Bronchial epithelial cell (primary cell): Measurements from ENCODE around the gene LRP4. TPM values are rescaled to one million over a fixed set of nuclear protein-coding genes. Genes with fewer than 3 reads are reported as not detected.
"Not testable (repeated sequence)": the region's sequence is repeated elsewhere in the genome, so short reads cannot be mapped to it uniquely, and the experiment has no call there.

ENCODE experiments used
- DNase-seq: peaks from one replicate; pipeline ENCODE4 v3.0.0-alpha.2; 2010; ENCODE audit warnings: low read depth
- FAIRE-seq: peaks from 2 replicates; lab custom pipeline; 2011; peaks lifted over from hg19 to GRCh38; lab: Jason Lieb, UNC
- H3K27me3 ChIP-seq: 2 replicates; pipeline ENCODE4 v1.5.1; 2011; ENCODE audit warnings: low read length; ENCODE audit not compliant: control insufficient read depth, insufficient read depth
- H3K36me3 ChIP-seq: 2 replicates; pipeline ENCODE4 v1.5.1; 2011; ENCODE audit warnings: low read length; ENCODE audit not compliant: control insufficient read depth, insufficient read depth
- H3K4me3 ChIP-seq: 2 replicates; pipeline ENCODE4 v1.5.1; 2011; ENCODE audit warnings: mild to moderate bottlenecking, low read depth, low read length, control low read depth
- CTCF ChIP-seq: IDR thresholded peaks from 2 replicates; pipeline ENCODE4 v1.5.1; 2011; ENCODE audit warnings: mild to moderate bottlenecking, moderate library complexity, low read length, control low read depth, inconsistent platforms; ENCODE audit not compliant: insufficient read depth, severe bottlenecking
- total RNA-seq: library from RNA; depleted of rRNA; stranded (reverse); fragments of >200 nt; gene quantifications from 2 replicates; pipeline ENCODE4 v1.2.1, GENCODE V29; 2014

LRP4 gene
- 3.3 and 5.0 TPM in 2 replicates for total RNA-seq

GRCh38 chr11:46918083-46918787 is at the start of gene LRP4:
LRP4 (minus strand) TSS chr11:46918550; CDS start chr11:46918379, 171 bp downstream.
- FAIRE-seq = no peak
- Histone ChIP-seq H3K4me3 (peak within 1 kb of the TSS; percentile 57), H3K27me3 (no peaks in the 10 kb centered on the region), H3K36me3 (no peaks in the 10 kb centered on the region)
- no peak for TF ChIP-seq CTCF
- DNase-seq = no peak

DNA sequence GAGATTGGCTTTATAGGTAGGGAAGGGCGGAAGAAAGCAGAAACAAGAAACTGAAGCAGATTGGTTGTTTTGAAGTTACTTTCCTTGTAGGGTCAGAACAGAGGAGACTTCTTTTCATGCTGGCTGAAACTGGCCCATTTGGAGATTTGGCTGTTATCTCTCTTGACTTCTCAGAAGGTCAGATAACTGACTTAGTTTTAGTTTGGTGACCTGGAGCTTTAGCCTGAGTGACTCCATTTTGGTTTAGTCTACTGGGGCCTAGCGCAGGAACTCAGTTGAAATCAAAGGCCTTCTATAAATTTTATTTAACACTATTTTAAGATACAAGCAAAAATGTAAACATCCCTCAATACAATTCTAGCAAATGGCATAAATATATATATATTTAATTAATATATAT is 49.6 kb upstream of the LRP4 start:
- DNase-seq = no peak
- no peaks in the 10 kb centered on the region for H3K36me3 ChIP-seq
- no peaks in the 10 kb centered on the region for H3K27me3 ChIP-seq
- FAIRE-seq = no peak
- no peak for TF ChIP-seq CTCF
- H3K4me3 ChIP-seq = no peak overlapping the region

GRCh38 chr11:46966773-46967172 is 48.4 kb upstream of the LRP4 start:
- FAIRE-seq = no peak
- Histone ChIP-seq H3K4me3 (no peak overlapping the region), H3K27me3 (no peaks in the 10 kb centered on the region), H3K36me3 (no peaks in the 10 kb centered on the region)
- no peak for DNase-seq
- TF ChIP-seq CTCF = no peak

DNA sequence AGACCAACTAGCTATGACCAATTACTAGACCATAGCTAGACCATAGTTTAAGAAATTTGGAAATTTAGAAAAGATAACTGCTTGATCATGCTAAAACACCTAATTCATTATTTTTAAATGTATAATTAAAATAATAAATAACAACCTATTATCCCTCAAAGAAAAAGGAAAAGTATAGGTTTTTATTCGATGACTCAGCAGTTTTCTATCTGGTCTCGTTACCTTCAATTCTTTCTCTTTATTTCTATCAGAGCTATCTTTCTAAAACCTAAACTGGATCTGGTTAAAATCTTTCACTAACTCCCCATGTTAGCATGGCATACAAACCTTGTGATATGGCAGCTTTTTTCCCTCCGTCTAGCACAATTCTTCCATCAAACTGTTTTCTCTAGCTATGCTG is 45.5 kb upstream of the LRP4 start:
- DNase-seq (no peak), FAIRE-seq (no peak)
- TF ChIP-seq CTCF = no peak
- Histone ChIP-seq H3K27me3 (no peaks in the 10 kb centered on the region), H3K36me3 (no peaks in the 10 kb centered on the region), H3K4me3 (no peak overlapping the region)

GRCh38 chr11:46961886-46962285 is 43.5 kb upstream of the LRP4 start:
- not testable (repeated sequence) for H3K36me3 ChIP-seq, DNase-seq, FAIRE-seq, H3K4me3 ChIP-seq, H3K27me3 ChIP-seq

DNA sequence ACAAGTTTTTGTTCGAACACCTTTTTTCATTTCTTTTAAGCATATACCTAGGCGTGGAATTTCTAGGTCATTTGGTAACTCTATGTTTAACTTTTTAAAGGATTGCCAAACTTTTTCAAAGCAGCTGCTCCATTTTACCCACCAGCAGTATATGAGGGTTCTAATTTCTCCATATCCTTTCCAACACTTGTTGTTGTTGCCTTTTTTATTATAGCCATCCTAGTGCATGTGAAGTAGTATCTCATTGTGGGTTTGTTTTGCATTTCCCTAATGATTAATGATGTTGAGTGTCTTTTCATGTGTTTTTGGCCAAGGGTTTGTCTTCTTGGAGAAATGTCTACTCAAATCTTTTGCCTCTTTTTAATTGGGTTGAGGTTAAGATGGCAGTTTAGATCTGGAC is 42.7 kb upstream of the LRP4 start:
- Histone ChIP-seq H3K4me3 (no peak overlapping the region), H3K36me3 (no peaks in the 10 kb centered on the region), H3K27me3 (no peaks in the 10 kb centered on the region)
- no peak for TF ChIP-seq CTCF
- DNase-seq = no peak
- FAIRE-seq = no peak
